HG02938 (cell line): ENCODE results near the gene F8A2.
A peak's percentile ranks its signal among the peaks of the same experiment; 100 is the strongest.
"Not testable (repeated sequence)": the region's sequence is repeated elsewhere in the genome, so short reads cannot be mapped to it uniquely, and the experiment has no call there.

ENCODE experiments used
- ATAC-seq: cut with Tn5 transposase; IDR thresholded peaks from one replicate; pipeline ENCODE4 v1.9.1; 2021; ENCODE audit warnings: mild to moderate bottlenecking, moderate library complexity; ENCODE audit not compliant: unreplicated experiment

Gene F8A2

GRCh38 chrX:155381843-155382528 is at the start of gene F8A2:
Gene F8A2, plus strand, starts transcription at chrX:155382095. Its CDS starts 20 bp downstream, at chrX:155382115.
- peak; percentile 70 for ATAC-seq

DNA sequence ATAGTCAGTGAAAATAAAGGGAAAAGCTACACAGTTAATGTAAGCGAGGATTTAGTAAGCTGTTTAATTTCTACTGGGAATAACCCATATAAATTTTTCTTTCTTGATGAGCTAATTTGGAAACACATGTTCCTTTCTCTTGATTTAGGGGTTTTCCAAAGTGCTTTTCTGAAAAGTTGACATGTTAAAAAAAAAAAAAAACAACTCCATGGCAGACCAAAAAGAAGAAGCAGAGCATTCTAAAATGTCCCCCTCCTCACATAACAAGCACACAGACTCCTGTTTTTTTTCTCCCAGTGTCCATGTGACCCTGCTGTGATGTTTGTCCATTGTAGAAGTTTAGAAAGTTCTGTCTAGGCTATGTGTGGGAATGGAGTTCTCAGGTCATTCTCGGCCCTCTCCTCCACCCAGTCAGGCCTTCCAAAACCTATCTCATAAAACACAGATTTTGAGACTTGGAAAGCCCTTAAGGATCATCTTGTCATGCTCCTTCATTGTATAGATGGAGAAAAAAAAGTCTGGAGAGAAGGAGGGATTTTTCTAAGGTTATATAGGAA is 48.3 kb upstream of the F8A2 start:
- ATAC-seq, result no peak

DNA sequence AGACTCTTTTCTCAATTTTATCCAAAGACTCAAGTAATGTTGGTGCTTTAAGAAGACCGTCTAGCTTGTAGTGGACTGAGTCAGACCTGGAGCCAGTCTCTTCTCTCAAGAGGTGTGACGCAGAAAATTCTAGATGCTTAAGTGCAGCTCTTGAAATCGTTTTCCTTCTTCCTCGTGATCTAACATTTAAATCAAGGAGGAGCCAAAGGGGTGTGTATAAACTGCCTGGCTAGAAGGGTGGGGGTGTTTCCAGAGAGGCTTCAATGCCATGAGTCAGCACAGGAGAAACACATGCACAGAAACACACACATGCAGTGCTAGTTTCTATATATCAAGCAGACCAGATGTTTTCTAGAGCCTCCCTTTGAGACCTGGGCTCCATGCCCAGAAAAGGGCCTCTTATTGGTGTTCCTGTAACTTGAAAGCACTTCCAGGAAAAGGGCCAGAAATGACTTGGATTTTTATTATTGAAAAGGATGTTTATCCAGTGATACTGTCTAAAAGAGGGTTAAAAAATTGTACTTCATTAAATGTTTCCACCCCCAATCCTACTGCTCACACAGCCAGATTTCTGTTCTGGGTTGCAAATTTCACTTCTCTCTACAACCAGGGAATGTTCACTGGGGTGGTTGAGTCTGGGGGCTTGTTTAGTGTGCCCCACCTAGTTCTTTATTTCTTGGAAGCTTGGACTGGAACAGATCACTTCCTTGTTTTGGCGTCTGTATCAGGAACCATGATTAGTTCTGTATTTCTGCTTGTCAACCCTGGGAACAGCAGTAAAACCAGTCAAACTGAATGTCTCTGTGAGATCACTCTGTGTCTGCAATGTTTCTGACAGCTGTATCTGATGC is 47.2 kb upstream of the F8A2 start, which contains the start of gene CLIC2:
Gene CLIC2 (minus strand): TSS at position 129 of the 851 bp plus-strand sequence. CDS start 187 bp downstream, outside the sequence.
- ATAC-seq, result peak; percentile 72

GRCh38 chrX:155335337-155335712 is 46.6 kb upstream of the F8A2 start:
- not testable (repeated sequence) for ATAC-seq

DNA sequence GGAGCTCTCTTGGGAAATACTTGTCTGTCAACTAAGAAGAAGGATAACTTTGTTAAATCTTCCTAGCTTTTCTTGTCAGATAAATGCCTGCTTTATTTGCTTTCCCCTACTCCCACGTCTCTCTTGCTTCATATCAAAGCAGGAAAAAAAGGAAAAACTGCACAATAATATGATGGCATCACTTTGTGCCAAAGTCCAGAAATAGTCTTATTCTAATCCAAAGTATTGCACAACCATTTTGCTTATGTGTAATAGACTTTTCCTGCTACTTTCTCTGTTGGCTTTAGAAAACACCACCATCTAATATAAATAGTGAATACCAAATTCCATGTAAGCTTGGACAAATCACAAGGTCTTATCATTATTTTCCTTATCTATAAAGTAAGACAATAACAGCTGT is 36.2 kb upstream of the F8A2 start:
- ATAC-seq, result not testable (repeated sequence)

- not testable (repeated sequence) for ATAC-seq
Observed at GRCh38 chrX:155349448-155349847, 32.4 kb upstream of the F8A2 start.

DNA sequence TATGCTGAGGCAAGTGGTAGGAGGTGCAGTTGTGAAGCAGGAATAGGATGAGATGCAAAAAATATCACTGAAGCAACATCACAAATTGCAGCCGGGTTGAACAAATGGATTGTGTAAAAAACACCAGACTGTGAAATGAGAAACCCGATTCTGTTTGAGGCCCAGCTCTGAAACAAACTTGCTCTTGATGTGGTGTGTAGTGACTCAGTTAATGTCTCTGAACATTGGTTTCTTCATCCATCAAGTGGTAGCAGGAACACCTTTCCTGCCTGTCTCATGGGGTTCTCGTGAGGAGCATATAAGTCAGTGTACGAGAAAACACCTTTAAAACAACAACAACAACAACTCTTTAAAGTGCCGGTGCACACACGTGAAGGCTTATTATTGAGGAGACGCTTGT is 18.2 kb upstream of the F8A2 start:
- ATAC-seq, result not testable (repeated sequence)

DNA sequence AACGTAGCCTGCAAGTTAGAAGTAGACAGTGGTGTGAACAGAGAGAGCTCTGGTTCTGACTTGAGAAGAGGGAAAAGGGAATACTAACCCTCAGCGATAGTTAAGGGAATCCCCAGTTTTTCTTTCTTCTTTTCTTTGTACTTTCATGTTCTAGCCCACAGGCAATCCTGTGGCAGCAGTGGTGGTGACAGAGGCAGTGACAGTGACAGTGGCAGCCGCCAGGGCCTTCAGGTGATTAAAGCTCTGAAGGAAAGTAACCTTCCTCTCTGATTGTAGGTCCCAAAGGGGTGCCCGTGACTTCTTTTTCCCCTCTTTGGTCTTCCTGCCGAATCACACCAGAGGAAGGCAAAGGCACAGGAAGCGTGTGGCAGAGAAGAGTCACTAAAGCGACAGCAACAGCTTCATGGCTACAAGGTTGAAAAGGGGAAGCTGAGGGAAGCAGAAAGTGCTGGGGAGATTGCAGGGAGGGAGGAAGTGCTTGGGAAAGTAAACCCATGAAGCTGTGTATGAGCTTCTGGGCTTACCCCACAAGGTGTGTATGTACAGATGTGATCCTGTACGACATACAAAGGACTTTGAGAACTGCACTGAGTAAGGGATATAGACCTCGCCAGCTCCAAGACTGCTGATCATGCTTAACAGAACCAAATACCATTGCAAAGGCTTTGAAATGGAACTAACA is 8.0 kb upstream of the F8A2 start:
- peak; percentile 70 for ATAC-seq

- ATAC-seq, result not testable (repeated sequence)
Observed at GRCh38 chrX:155379802-155380201, 2.1 kb upstream of the F8A2 start.

GRCh38 chrX:155382529-155382967 is 653 bp downstream of the F8A2 start:
- peak; percentile 49 for ATAC-seq

DNA sequence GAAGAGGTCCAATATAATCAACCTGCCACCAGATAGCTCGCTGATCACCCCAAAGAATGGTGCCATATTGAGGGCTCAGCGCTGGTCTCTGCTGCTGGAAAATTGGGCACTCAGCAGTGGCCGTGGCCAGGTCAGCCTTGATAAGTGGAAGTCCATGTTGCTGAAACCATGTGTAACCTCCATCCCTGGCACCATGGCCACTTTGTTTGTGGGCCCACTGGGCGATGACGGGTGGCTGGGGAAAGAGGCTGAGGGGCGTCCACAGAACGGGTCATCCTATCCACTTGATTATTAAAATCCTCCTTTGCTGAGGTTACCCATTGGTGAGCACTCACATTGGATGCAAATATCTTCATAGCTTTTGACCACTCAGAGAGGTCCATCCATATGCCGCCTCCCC is 7.7 kb downstream of the F8A2 start:
- ATAC-seq, result no peak

GRCh38 chrX:155394747-155395276 is 12.9 kb downstream of the F8A2 start:
- ATAC-seq, result not testable (repeated sequence)

DNA sequence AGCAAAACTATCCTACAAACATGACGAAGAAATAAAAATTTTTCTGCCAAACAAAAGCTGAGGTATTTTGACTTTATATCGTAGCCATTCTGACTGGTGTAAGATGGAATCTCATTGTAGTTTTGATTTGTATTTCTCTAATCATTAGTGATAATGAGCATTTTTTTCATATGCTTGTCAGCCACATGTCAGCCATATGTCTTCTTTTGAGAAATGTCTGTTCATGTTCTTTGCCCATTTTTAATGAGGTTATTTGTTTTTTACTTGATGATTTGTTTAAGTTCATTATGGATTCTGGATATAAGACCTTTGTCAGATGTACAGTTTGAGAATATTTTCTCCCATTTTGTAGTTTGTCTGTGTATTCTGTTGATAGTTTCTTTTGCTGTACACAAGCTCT is 24.5 kb downstream of the F8A2 start:
- no peak for ATAC-seq

DNA sequence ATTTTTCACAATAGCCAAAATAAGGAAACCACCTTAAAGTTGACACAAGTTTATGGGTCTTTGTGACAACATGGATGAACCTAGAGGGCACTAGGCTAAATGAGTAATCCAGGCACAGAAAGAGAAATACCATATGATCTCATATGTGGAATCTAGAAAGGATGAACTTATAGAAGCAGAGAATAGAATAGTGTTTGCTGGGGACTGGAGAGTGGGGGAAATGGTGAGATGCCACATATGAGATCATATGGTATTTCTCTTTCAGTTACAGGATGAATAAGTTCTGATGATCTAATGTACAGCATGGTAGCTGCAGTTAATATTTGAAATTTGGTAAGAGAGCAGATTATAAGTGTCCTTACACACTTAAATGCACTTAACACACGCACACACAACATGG is 35.9 kb downstream of the F8A2 start:
- ATAC-seq, result no peak
